HepG2 (cell line): ENCODE measurements around the gene RPGRIP1. TPM values are rescaled to one million over a fixed set of nuclear protein-coding genes. Genes with fewer than 3 reads are reported as not detected.

Experiments used
- ATAC-seq: fragments of 200-7000 bp; cut with Tn5 transposase; 3 replicates; pipeline ENCODE4 v1.9.1; 2020; ENCODE audit warnings: mild to moderate bottlenecking, moderate library complexity
- BruUV-seq: library from RNA; stranded (reverse); fragments of 400-500 nt; replicated peaks from 2 replicates; lab custom pipeline; 2021; lab: Mats Ljungman, UMichigan
- CTCF ChIA-PET: fragments of 300-600 bp; formaldehyde crosslinking; extraction: SDS; loops from one replicate; lab custom pipeline; 2021; ENCODE audit warnings: low total read pairs, inconsistent platforms, low intra/inter-chr PET ratio; lab: Yijun Ruan, JAX
- POLR2A ChIA-PET: fragments of 350-600 bp; sonication (Branson Sonifier 250); formaldehyde crosslinking; loops from one replicate; lab custom pipeline; 2020; ENCODE audit warnings: antibody characterized with exemption, inconsistent platforms; lab: Yijun Ruan, JAX
- DNase-seq: peaks from one replicate; pipeline ENCODE4 v3.0.0-alpha.2; 2015; ENCODE audit warnings: low spot score
- FAIRE-seq: peaks from 3 replicates; lab custom pipeline; 2011; peaks lifted over from hg19 to GRCh38; lab: Jason Lieb, UNC
- H2AFZ ChIP-seq: one replicate; pipeline ENCODE4 v1.6.1; 2011; ENCODE audit warnings: low read length, inconsistent platforms
- H3K27ac ChIP-seq: fragments of 300-600 bp; 3 replicates; pipeline ENCODE4 v1.8.0; 2011; ENCODE audit warnings: mixed run types, mild to moderate bottlenecking, mixed read lengths, low read length, inconsistent platforms; ENCODE audit not compliant: insufficient read depth; ENCODE audit errors: extremely low read length
- H3K27me3 ChIP-seq, 2 experiments: fragments of 200-600 bp in 1 of 2; 2 replicates in 1 of 2; 3 replicates in 1 of 2; pipeline versions ENCODE4 v1.6.0 to v1.8.0; 2011; ENCODE audit warnings: low read length in 2 of 2, mild to moderate bottlenecking in 2 of 2, moderate library complexity in 2 of 2, inconsistent platforms in 1 of 2; ENCODE audit not compliant: insufficient read depth in 2 of 2, control insufficient read depth in 1 of 2
- H3K36me3 ChIP-seq, 2 experiments: fragments of 200-600 bp in 1 of 2; replicated peaks in 1 of 2; 2 replicates in 1 of 2; 3 replicates in 1 of 2; pipeline versions ENCODE4 v1.5.1 to v1.8.0; 2011; ENCODE audit warnings: low read length in 2 of 2, inconsistent platforms in 1 of 2; ENCODE audit not compliant: insufficient read depth in 2 of 2, control insufficient read depth in 1 of 2
- H3K4me1 ChIP-seq: 2 replicates; pipeline ENCODE4 v1.5.1; 2012; ENCODE audit warnings: low read length, inconsistent platforms; ENCODE audit not compliant: insufficient read depth
- H3K4me2 ChIP-seq: 2 replicates; pipeline ENCODE4 v1.6.0; 2011; ENCODE audit warnings: low read depth, low read length, inconsistent platforms
- H3K4me3 ChIP-seq, 3 experiments: fragments of 200-600 bp in 1 of 3; sonication (generic), shearing (Covaris generic) in 1 of 3; replicated peaks in 1 of 3; 2 replicates each; pipeline ENCODE4 v1.5.1; 2011 to 2016; ENCODE audit warnings: low read length in 3 of 3, inconsistent platforms in 2 of 3, low read depth in 2 of 3, mild to moderate bottlenecking in 2 of 3, control low read depth in 1 of 3, mixed read lengths in 1 of 3; ENCODE audit not compliant: insufficient read depth in 1 of 3
- H3K79me2 ChIP-seq: one replicate; pipeline ENCODE4 v1.6.1; 2011; ENCODE audit warnings: low read length, inconsistent platforms; ENCODE audit not compliant: insufficient read depth
- H3K9ac ChIP-seq: 2 replicates; pipeline ENCODE4 v1.6.0; 2011; ENCODE audit warnings: mild to moderate bottlenecking, low read depth, low read length, inconsistent platforms; ENCODE audit not compliant: insufficient read depth
- H3K9me3 ChIP-seq: 2 replicates; pipeline ENCODE4 v1.5.1; 2012; ENCODE audit warnings: mild to moderate bottlenecking, low read length
- H4K20me1 ChIP-seq: 2 replicates; pipeline ENCODE4 v1.6.0; 2011; ENCODE audit warnings: inconsistent platforms, mild to moderate bottlenecking, low read length, moderate library complexity; ENCODE audit not compliant: insufficient read depth
- ATF7 ChIP-seq, 2 experiments: fragments of 450-650 bp in 1 of 2; sonication (generic) in 1 of 2; formaldehyde crosslinking in 1 of 2; IDR thresholded peaks; 2 replicates each; pipeline versions ENCODE4 v1.4.0 to v1.6.1; 2016 to 2020; ENCODE audit warnings: antibody characterized with exemption in 1 of 2, mild to moderate bottlenecking in 1 of 2, missing genetic modification reagents in 1 of 2
- CEBPB ChIP-seq: IDR thresholded peaks from 2 replicates; pipeline ENCODE4 v1.6.1; 2011; ENCODE audit warnings: low read depth, low read length, improper control_type of control experiment, borderline replicate concordance
- KAT7 ChIP-seq: IDR thresholded peaks from 2 replicates; pipeline ENCODE4 v1.6.1; 2018; ENCODE audit warnings: borderline replicate concordance, missing compliant biosample characterization
- KLF16 ChIP-seq, 2 experiments: sonication (generic) in 1 of 2; formaldehyde crosslinking in 1 of 2; IDR thresholded peaks; 2 replicates each; pipeline versions ENCODE4 v1.6.1 to v1.8.0; 2016 to 2023; ENCODE audit warnings: missing genetic modification reagents in 2 of 2, missing compliant biosample characterization in 1 of 2
- PAF1 ChIP-seq: IDR thresholded peaks from 2 replicates; pipeline ENCODE4 v1.6.1; 2016; ENCODE audit warnings: missing genetic modification reagents, missing compliant biosample characterization
- PLRG1 ChIP-seq: fragments of 450-650 bp; conservative IDR thresholded peaks from 2 replicates; pipeline ENCODE4 v1.6.1; 2016
- POLR2A ChIP-seq, 2 experiments: IDR thresholded peaks; 2 replicates each; pipeline ENCODE4 v1.6.1; 2011; ENCODE audit warnings: low read depth in 2 of 2, low read length in 2 of 2, mild to moderate bottlenecking in 1 of 2, moderate library complexity in 1 of 2; ENCODE audit not compliant: insufficient read depth in 1 of 2
- RBM22 ChIP-seq: fragments of 200-400 bp; formaldehyde crosslinking; optimal IDR thresholded peaks from 2 replicates; pipeline ENCODE3; 2017; ENCODE audit warnings: mild to moderate bottlenecking, low read length, moderate library complexity
- SSRP1 ChIP-seq: IDR thresholded peaks from 2 replicates; pipeline ENCODE4 v1.6.1; 2016; ENCODE audit warnings: control low read depth
- STAG1 ChIP-seq: sonication (generic); formaldehyde crosslinking; IDR thresholded peaks from 2 replicates; pipeline ENCODE4 v1.4.0; 2020; ENCODE audit warnings: missing genetic modification reagents
- ZMYM4 ChIP-seq: sonication (generic); formaldehyde crosslinking; IDR thresholded peaks from 2 replicates; pipeline ENCODE4 v1.8.1; 2023; ENCODE audit warnings: mild to moderate bottlenecking, missing genetic modification reagents
- WGBS: methylation state at CpG from one replicate; pipeline ENCODE4 v1.1.6; 2017; ENCODE audit warnings: low lambda C conversion rate; 5-methylcytosine and 5-hydroxymethylcytosine counted together
- in situ Hi-C: cut with HindIII; loops from 2 replicates; pipeline ENCODE4 v1.10.0; 2017; ENCODE audit warnings: low pct_unique_long_range_greater_than_20kb; ENCODE audit not compliant: extremely low pct_ligation_motif_present
- intact Hi-C: fragments of 100-400 bp; cut with micrococcal nuclease; formaldehyde crosslinking; loops from one replicate; pipeline ENCODE4 v1.10.0; 2022; ENCODE audit not compliant: unreplicated experiment
- polyA plus RNA-seq, 8 experiments: library from polyadenylated mRNA; depleted of rRNA in 3 of 8; stranded (reverse) in 7 of 8; unstranded in 1 of 8; fragments of >200 nt; fragmentation: Illumina TruSeq in 4 of 8; extraction: Trizol in 4 of 8; gene quantifications; 2 replicates each; pipeline versions ENCODE4 v1.2.1 to v1.2.3, GENCODE V29; 2011 to 2016; ENCODE audit warnings: low read depth in 4 of 8, missing spikeins in 1 of 8, mixed read lengths in 1 of 8; ENCODE audit not compliant: insufficient read depth in 1 of 8
- total RNA-seq, 5 experiments: library from RNA; depleted of rRNA; stranded (reverse); fragments of >200 nt; fragmentation: Illumina TruSeq; extraction: Trizol; gene quantifications; 2 replicates each; pipeline ENCODE4 v1.2.3, GENCODE V29; 2016; ENCODE audit warnings: low read depth in 1 of 5
- TF ChIP-seq, protein P1 (sequence below): sonication (generic); formaldehyde crosslinking; IDR thresholded peaks from 2 replicates; pipeline ENCODE4 v1.8.0; 2022; ENCODE audit warnings: mild to moderate bottlenecking, missing genetic modification reagents
- TF ChIP-seq, protein P2 (sequence below): sonication (generic); formaldehyde crosslinking; IDR thresholded peaks from 2 replicates; pipeline ENCODE4 v1.4.0; 2020; ENCODE audit warnings: low read depth, missing genetic modification reagents
- TF ChIP-seq, protein P3 (sequence below): sonication (generic); formaldehyde crosslinking; IDR thresholded peaks from 2 replicates; pipeline ENCODE4 v1.5.0; 2020; ENCODE audit warnings: mild to moderate bottlenecking, missing genetic modification reagents, moderate library complexity

The RPGRIP1 gene
- total and polyA plus RNA-seq, 2 of the 13 experiments (the other 11 are each of a cell fraction or from before 2014, with no cell fraction given): 0.13 to 1.1 TPM

DNA sequence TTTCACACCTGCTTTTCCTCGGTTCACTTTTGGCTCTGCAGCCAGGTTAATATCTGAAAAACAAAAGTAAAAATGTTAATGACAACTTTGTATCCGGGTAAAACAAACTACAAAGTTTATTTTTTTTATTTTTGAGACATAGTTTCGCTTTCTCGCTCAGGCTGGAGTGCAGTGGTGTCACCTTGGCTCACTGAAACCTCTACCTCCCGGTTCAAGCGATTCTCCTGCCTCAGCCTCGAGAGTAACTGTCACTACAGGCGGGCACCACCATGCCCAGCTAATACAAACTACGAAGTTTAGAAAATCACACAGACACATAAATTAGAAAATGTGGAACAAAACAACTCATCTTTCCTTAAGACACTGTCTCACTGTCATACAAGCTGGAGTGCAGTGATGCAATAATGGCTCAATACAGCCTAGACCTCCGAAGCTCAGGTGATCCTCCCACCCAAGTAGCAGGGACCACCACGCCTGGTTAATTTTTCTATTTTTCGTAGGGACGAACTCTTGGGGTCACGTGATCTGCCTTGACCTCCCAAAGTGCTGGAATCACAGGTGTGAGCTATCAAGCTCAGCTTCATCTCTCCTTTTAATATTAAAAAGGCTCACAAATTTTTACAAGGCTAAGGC is 48.7 kb upstream of the RPGRIP1 start (continued):
- peak; percentile 72; the same call in 1 of the 2 replicates for TF ChIP-seq CEBPB

DNA sequence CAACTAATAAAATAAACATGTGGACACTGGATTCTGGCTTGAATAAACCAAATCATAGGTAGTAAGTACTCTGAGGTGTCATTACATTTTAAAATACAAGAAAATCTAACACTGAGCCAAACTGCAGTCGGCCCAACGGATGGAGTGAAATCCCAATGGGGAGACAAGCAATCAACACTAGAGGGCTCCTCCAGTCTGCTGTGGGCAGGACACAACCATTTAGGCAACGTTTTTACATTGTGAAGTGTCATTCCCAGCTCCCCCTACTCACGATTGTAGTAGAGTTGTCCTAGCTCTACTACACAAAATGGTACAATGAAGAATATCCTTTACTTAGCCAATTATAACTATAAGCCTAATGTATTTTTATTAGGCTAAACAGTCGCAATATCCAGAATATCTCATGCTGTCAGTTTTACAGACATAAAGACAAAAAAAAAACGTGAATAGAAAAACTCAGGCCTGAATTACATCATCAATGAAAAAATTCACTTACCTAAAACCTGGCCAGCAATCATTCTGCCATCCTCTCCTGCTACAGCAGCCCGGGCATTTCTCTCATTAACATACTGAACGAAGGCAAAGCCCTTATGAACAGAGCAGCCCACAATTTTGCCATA is 46.3 kb upstream of the RPGRIP1 start:
- Histone ChIP-seq H3K9ac (no peak overlapping the region), H3K4me1 (peaks cover 31% of the 10 kb centered on the region), H3K27ac (no peak overlapping the region), H3K36me3 (peaks cover 28 to 96% of the 10 kb centered on the region in 2 experiments), H3K79me2 (peaks cover 97% of the 10 kb centered on the region), H3K9me3 (no peaks in the 10 kb centered on the region), H2AFZ (no peak overlapping the region), H3K27me3 (no peaks in the 10 kb centered on the region), H4K20me1 (peaks cover 98% of the 10 kb centered on the region), H3K4me2 (no peak overlapping the region), H3K4me3 (no peak overlapping the region)
- no TSS peak for BruUV-seq
- ChIA-PET CTCF (no interaction called here), POLR2A (no interaction called here)
- in situ Hi-C loops (no loop called here), intact Hi-C loops (loop anchor here (10.0 kb wide), 1 partner anchor 321 kb away; no protein-coding TSS in a partner anchor)
- ATAC-seq (peak; percentile 64), DNase-seq (peak; percentile 40), FAIRE-seq (no peak)
- WGBS: 82% methylated on average over 8 of the region's 8 CpGs
- TF ChIP-seq, protein P1, sequence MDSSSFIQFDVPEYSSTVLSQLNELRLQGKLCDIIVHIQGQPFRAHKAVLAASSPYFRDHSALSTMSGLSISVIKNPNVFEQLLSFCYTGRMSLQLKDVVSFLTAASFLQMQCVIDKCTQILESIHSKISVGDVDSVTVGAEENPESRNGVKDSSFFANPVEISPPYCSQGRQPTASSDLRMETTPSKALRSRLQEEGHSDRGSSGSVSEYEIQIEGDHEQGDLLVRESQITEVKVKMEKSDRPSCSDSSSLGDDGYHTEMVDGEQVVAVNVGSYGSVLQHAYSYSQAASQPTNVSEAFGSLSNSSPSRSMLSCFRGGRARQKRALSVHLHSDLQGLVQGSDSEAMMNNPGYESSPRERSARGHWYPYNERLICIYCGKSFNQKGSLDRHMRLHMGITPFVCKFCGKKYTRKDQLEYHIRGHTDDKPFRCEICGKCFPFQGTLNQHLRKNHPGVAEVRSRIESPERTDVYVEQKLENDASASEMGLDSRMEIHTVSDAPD: no peak
- TF ChIP-seq KLF16 (CRISPR knock-in tag; IDR thresholded peaks at IDR 0.05): peak in 1 of 2 experiments; percentile 13; a peak in 1 of 4 replicates
- TF ChIP-seq PLRG1: no peak
- TF ChIP-seq ATF7 (IDR thresholded peaks at IDR 0.05): peak; percentile 50; the same call in 1 of the 2 replicates
- TF ChIP-seq ATF7 (CRISPR knock-in tag; IDR thresholded peaks at IDR 0.05): no peak
- TF ChIP-seq POLR2A (IDR thresholded peaks at IDR 0.05; ENCODE audit: insufficient read depth in 1 of 2, low read depth in 2 of 2, low read length in 2 of 2): 0 out of 4 replicates have a peak, but pooled peaks of 1 of the 2 experiments have one; percentile 28
- TF ChIP-seq STAG1: peak; percentile 55
- 0 out of 2 replicates have a peak, but pooled peaks have one; percentile 11 for TF ChIP-seq ZMYM4 (CRISPR knock-in tag)
- TF ChIP-seq, protein P2, sequence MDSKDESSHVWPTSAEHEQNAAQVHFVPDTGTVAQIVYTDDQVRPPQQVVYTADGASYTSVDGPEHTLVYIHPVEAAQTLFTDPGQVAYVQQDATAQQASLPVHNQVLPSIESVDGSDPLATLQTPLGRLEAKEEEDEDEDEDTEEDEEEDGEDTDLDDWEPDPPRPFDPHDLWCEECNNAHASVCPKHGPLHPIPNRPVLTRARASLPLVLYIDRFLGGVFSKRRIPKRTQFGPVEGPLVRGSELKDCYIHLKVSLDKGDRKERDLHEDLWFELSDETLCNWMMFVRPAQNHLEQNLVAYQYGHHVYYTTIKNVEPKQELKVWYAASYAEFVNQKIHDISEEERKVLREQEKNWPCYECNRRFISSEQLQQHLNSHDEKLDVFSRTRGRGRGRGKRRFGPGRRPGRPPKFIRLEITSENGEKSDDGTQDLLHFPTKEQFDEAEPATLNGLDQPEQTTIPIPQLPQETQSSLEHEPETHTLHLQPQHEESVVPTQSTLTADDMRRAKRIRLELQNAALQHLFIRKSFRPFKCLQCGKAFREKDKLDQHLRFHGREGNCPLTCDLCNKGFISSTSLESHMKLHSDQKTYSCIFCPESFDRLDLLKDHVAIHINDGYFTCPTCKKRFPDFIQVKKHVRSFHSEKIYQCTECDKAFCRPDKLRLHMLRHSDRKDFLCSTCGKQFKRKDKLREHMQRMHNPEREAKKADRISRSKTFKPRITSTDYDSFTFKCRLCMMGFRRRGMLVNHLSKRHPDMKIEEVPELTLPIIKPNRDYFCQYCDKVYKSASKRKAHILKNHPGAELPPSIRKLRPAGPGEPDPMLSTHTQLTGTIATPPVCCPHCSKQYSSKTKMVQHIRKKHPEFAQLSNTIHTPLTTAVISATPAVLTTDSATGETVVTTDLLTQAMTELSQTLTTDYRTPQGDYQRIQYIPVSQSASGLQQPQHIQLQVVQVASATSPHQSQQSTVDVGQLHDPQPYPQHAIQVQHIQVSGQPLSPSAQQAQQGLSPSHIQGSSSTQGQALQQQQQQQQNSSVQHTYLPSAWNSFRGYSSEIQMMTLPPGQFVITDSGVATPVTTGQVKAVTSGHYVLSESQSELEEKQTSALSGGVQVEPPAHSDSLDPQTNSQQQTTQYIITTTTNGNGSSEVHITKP (CRISPR knock-in tag): peak; percentile 87; the same call in 1 of the 2 replicates
- TF ChIP-seq PAF1: peak; percentile 71; the same call in 1 of the 2 replicates
- peak; percentile 93 for TF ChIP-seq RBM22
- TF ChIP-seq, protein P3, sequence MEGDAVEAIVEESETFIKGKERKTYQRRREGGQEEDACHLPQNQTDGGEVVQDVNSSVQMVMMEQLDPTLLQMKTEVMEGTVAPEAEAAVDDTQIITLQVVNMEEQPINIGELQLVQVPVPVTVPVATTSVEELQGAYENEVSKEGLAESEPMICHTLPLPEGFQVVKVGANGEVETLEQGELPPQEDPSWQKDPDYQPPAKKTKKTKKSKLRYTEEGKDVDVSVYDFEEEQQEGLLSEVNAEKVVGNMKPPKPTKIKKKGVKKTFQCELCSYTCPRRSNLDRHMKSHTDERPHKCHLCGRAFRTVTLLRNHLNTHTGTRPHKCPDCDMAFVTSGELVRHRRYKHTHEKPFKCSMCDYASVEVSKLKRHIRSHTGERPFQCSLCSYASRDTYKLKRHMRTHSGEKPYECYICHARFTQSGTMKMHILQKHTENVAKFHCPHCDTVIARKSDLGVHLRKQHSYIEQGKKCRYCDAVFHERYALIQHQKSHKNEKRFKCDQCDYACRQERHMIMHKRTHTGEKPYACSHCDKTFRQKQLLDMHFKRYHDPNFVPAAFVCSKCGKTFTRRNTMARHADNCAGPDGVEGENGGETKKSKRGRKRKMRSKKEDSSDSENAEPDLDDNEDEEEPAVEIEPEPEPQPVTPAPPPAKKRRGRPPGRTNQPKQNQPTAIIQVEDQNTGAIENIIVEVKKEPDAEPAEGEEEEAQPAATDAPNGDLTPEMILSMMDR (CRISPR knock-in tag): peak; percentile 58
- TF ChIP-seq KAT7 (CRISPR knock-in tag): no peak
- TF ChIP-seq SSRP1 (CRISPR knock-in tag): peak; percentile 81; the same call in 1 of the 2 replicates
